Tibial nerve (tissue), 4 donors: ENCODE results near the gene ERH. TPM values are rescaled to one million over a fixed set of nuclear protein-coding genes. Genes with fewer than 3 reads are reported as not detected.

Source experiments
- DNase-seq, 2 donors: peaks; one replicate each; pipeline ENCODE4 v3.0.0-alpha.2; 2019; ENCODE audit warnings: low spot score in 2 of 2
- H3K27ac ChIP-seq, 4 donors: fragments of 200-600 bp; sonication (generic) in 3 of 4; one replicate each; pipeline ENCODE4 v1.5.1; 2017 to 2019; ENCODE audit warnings: mild to moderate bottlenecking in 1 of 4
- H3K27me3 ChIP-seq, 2 donors: fragments of 200-600 bp; sonication (generic) in 1 of 2; one replicate each; pipeline versions ENCODE4 v1.5.1 to v1.6.0; 2017 to 2019
- H3K36me3 ChIP-seq, 3 donors: fragments of 200-600 bp; sonication (generic); one replicate each; pipeline ENCODE4 v1.5.1; 2018 to 2019
- H3K4me1 ChIP-seq, 4 donors: fragments of 200-600 bp; sonication (generic) in 3 of 4; one replicate each; pipeline ENCODE4 v1.5.1; 2017 to 2019
- H3K4me3 ChIP-seq, 4 donors: fragments of 200-600 bp; sonication (generic) in 3 of 4; one replicate each; pipeline ENCODE4 v1.5.1; 2017 to 2019; ENCODE audit warnings: mild to moderate bottlenecking in 1 of 4, moderate library complexity in 1 of 4
- H3K9me3 ChIP-seq, 4 donors: fragments of 200-600 bp; sonication (generic) in 3 of 4; one replicate each; pipeline ENCODE4 v1.5.1; 2017 to 2019
- EP300 ChIP-seq, 2 donors: sonication (generic); formaldehyde crosslinking; IDR thresholded peaks; one replicate each; pipeline ENCODE4 v1.6.1; 2017; ENCODE audit warnings: antibody characterized with exemption in 2 of 2, mild to moderate bottlenecking in 1 of 2
- POLR2A ChIP-seq, 2 donors: fragments of 450-650 bp; IDR thresholded peaks; one replicate each; pipeline ENCODE4 v1.6.1; 2017; ENCODE audit warnings: antibody characterized with exemption in 2 of 2, mild to moderate bottlenecking in 2 of 2, moderate library complexity in 2 of 2
- WGBS, 2 donors: methylation state at CpG; one replicate each; pipeline ENCODE4 v1.1.5; 2018; 5-methylcytosine and 5-hydroxymethylcytosine counted together
- total RNA-seq, 4 donors: library from RNA; depleted of rRNA; stranded (reverse); fragments of >200 nt; gene quantifications; one replicate each; pipeline ENCODE4 v1.1.0, GENCODE V29; 2016
- TF ChIP-seq, protein P1 (sequence below), 5 experiments: fragments of 200-600 bp in 3 of 5; fragments of 450-650 bp in 2 of 5; sonication (generic) in 3 of 5; IDR thresholded peaks; one replicate each; pipeline ENCODE4 v1.5.1; 2016 to 2019; ENCODE audit warnings: antibody characterized with exemption in 5 of 5, mild to moderate bottlenecking in 3 of 5, moderate library complexity in 2 of 5

Gene ERH
- total RNA-seq, 4 donors from 2014 or later = 59.4 to 113 (median 82.5) TPM

DNA sequence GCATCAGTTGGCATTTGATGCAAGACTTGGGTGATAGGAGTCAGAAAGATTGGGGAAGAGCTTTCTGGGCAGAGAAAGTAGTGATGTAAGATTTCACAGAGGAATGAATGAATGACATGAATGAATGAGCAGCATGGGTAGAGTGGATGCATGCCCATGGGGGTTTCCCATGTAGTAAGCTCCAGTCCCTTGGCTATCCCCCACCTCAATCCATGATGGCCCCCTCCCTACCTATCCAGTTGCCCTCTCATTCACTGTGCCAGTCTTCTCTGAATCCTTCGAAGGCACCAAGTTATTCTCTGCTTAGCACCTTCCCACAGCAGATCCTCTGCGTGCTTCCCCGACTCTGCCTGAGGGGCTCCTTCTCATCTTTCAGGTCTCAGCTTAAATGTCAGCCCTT, 32.0 kb downstream of the ERH start:
- Histone ChIP-seq H3K36me3 (no peaks in the 10 kb centered on the region), H3K27me3 (no peaks in the 10 kb centered on the region), H3K9me3 (no peaks in the 10 kb centered on the region), H3K4me1 (peaks cover 0 to 7% (median 1%) of the 10 kb centered on the region in 4 donors), H3K27ac (no peak overlapping the region), H3K4me3 (no peak overlapping the region)
- WGBS, 2 donors = 43 to 56% methylated on average over 3 of the region's 3 CpGs
- TF ChIP-seq EP300 (IDR thresholded peaks at IDR 0.05) (no peak), POLR2A (IDR thresholded peaks at IDR 0.05) (no peak)
- TF ChIP-seq, protein P1, sequence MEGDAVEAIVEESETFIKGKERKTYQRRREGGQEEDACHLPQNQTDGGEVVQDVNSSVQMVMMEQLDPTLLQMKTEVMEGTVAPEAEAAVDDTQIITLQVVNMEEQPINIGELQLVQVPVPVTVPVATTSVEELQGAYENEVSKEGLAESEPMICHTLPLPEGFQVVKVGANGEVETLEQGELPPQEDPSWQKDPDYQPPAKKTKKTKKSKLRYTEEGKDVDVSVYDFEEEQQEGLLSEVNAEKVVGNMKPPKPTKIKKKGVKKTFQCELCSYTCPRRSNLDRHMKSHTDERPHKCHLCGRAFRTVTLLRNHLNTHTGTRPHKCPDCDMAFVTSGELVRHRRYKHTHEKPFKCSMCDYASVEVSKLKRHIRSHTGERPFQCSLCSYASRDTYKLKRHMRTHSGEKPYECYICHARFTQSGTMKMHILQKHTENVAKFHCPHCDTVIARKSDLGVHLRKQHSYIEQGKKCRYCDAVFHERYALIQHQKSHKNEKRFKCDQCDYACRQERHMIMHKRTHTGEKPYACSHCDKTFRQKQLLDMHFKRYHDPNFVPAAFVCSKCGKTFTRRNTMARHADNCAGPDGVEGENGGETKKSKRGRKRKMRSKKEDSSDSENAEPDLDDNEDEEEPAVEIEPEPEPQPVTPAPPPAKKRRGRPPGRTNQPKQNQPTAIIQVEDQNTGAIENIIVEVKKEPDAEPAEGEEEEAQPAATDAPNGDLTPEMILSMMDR (IDR thresholded peaks at IDR 0.05) = no peak
- DNase-seq = no peak

DNA sequence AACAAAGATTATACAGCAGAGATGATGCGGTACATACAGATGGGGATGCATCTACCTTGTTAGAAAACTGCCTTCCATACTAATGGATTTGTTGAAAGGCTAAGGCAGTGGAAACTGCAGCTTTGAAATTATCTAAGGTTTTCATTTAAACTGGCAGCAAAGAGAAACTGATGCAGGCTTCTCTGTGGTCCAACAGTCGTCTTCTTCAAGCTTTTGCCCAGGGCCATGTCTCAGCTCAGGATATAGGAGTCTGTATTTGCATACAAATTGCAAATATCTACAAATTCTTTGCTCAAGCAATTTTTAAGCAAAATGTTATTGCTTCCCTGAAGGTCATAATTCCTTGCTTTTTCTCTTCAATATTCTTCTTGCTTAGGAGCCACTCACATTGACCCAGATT, 33.7 kb downstream of the ERH start:
- WGBS, 2 donors = 60 to 69% methylated on average over 2 of the region's 2 CpGs
- Histone ChIP-seq H3K9me3 (no peaks in the 10 kb centered on the region), H3K36me3 (no peaks in the 10 kb centered on the region), H3K4me1 (peaks cover 0 to 7% (median 1%) of the 10 kb centered on the region in 4 donors), H3K27ac (no peak overlapping the region), H3K27me3 (no peaks in the 10 kb centered on the region), H3K4me3 (no peak overlapping the region)
- no peak for TF ChIP-seq POLR2A (IDR thresholded peaks at IDR 0.05)
- TF ChIP-seq EP300 (IDR thresholded peaks at IDR 0.05) = no peak
- TF ChIP-seq, protein P1 (IDR thresholded peaks at IDR 0.05) = no peak
- no peak for DNase-seq

DNA sequence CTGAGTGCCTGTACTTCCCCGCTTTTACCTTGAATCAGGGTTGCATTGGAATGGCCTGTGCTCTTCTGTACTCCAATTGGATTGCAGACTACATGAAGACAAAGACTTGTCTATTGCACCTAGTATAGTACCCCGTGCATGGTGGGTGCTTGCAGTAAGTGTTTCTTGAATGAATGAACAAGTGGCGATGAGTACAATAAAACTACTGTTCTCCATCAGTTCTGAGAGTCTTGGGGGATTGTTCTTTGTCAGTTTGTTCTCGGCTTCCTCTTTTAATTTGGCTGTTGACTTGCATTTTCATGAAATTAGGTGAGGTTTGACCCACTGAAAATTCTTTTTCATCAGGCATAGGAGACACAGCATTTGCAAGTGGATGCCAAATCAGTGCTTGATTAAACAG, 34.1 kb downstream of the ERH start:
- Histone ChIP-seq H3K36me3 (no peaks in the 10 kb centered on the region), H3K27me3 (no peaks in the 10 kb centered on the region), H3K4me1 (peaks cover 0 to 7% (median 1%) of the 10 kb centered on the region in 4 donors), H3K4me3 (no peak overlapping the region), H3K9me3 (no peaks in the 10 kb centered on the region), H3K27ac (no peak overlapping the region)
- 49 to 51% methylated on average over 4 of the region's 4 CpGs for WGBS, 2 donors
- DNase-seq = no peak
- TF ChIP-seq EP300 (IDR thresholded peaks at IDR 0.05) = no peak

DNA sequence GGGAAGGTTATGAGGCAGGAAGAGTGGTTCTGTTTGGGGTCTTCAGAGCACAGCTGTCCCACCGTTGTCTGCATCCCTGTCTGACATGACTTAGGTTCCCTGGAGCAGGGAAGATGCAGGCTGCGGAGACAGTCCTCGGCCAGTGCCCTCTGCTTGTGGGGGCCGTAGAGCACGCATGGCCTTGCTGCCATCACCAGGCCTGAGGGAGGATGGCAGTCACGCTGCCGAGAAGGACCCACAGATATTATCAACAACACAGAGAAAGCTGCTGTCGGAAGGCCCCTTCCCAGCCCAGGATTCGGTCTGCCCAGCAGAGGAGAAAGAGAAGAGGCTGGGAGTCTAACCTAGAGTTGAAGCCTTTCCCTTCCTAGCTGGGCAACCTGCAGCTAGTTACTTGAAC, 35.0 kb downstream of the ERH start:
- TF ChIP-seq POLR2A (IDR thresholded peaks at IDR 0.05) (no peak), EP300 (IDR thresholded peaks at IDR 0.05) (no peak)
- TF ChIP-seq, protein P1 (IDR thresholded peaks at IDR 0.05) = peak in 4 of 5 experiments; percentile 14 to 61 (median 36)
- WGBS, 2 donors = 35 to 44% methylated on average over 9 of the region's 9 CpGs
- H3K27me3 ChIP-seq = no peaks in the 10 kb centered on the region
- H3K27ac ChIP-seq = no peak overlapping the region
- H3K9me3 ChIP-seq = no peaks in the 10 kb centered on the region
- DNase-seq = peak in 1 of 2 donors; percentile 17
- H3K4me1 ChIP-seq = peaks cover 0 to 7% (median 1%) of the 10 kb centered on the region in 4 donors
- no peak overlapping the region for H3K4me3 ChIP-seq
- H3K36me3 ChIP-seq = no peaks in the 10 kb centered on the region

DNA sequence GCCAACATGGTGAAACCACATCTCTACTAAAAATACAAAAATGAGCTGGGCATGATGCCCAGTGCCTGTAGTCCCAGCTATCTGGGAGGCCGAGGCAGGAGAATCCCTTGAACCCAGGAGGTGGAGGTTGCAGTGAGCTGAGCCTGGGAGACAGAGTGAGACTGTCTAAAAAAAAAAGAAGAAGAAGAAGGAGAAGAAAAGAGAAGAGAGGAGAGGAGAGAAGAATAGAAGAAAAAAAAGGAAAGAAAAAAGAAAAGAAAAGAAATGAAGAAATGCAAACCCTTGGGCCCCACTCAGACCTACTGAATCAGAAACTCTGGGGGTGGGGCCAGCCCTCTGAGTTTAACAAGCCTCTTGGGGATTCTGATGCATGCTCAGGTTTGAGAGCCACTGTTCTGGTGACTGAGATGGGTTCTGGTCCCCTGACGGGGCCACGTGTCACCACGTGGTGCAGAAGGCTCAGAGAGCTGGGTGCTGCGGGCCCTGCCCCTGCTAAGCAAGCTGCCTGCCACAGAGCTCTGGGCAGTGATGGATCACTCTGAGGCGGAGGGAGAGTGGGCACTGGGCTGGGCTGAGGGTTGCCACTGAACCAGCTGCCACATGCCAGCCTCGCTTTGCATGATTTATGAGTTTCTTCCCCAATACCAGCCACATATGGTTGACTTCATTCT, 37.5 kb downstream of the ERH start:
- DNase-seq = no peak
- 71 to 74% methylated on average over 7 of the region's 7 CpGs for WGBS, 2 donors
- Histone ChIP-seq H3K4me3 (no peak overlapping the region), H3K9me3 (no peaks in the 10 kb centered on the region), H3K36me3 (no peaks in the 10 kb centered on the region), H3K4me1 (peaks cover 0 to 8% (median 3%) of the 10 kb centered on the region in 4 donors), H3K27me3 (no peaks in the 10 kb centered on the region), H3K27ac (no peak overlapping the region)
- TF ChIP-seq POLR2A (IDR thresholded peaks at IDR 0.05) (no peak), EP300 (IDR thresholded peaks at IDR 0.05) (no peak)
- TF ChIP-seq, protein P1 (IDR thresholded peaks at IDR 0.05) = no peak
